HepG2 (cell line): Measurements from ENCODE around the gene NOTUM. TPM values are rescaled to one million over a fixed set of nuclear protein-coding genes. Genes with fewer than 3 reads are reported as not detected.

ENCODE experiments used
- AKAP8 ChIP-seq: sonication (generic); formaldehyde crosslinking; IDR thresholded peaks from 2 replicates; pipeline ENCODE4 v1.5.1; 2020; ENCODE audit warnings: mild to moderate bottlenecking, missing genetic modification reagents
- ATF3 ChIP-seq: sonication (generic); formaldehyde crosslinking; IDR thresholded peaks from 2 replicates; pipeline ENCODE4 v1.4.0; 2020; ENCODE audit warnings: missing genetic modification reagents
- BCL3 ChIP-seq: sonication (generic); formaldehyde crosslinking; IDR thresholded peaks from 2 replicates; pipeline ENCODE4 v1.5.1; 2020; ENCODE audit warnings: mild to moderate bottlenecking, missing genetic modification reagents, moderate library complexity
- ERF ChIP-seq: IDR thresholded peaks from 2 replicates; pipeline ENCODE4 v1.6.1; 2018; ENCODE audit warnings: missing biosample characterization, missing genetic modification reagents
- ESRRA ChIP-seq: sonication (generic); formaldehyde crosslinking; IDR thresholded peaks from 2 replicates; pipeline ENCODE4 v1.5.1; 2020; ENCODE audit warnings: mild to moderate bottlenecking, low read depth, missing genetic modification reagents
- ETV6 ChIP-seq: sonication (generic); formaldehyde crosslinking; conservative IDR thresholded peaks from 2 replicates; pipeline ENCODE4 v1.4.0; 2020; ENCODE audit warnings: missing genetic modification reagents
- GABPA ChIP-seq, 2 experiments: IDR thresholded peaks; 2 replicates each; pipeline ENCODE4 v1.6.1; 2011 to 2016; ENCODE audit warnings: low read depth in 2 of 2, low read length in 1 of 2, missing biosample characterization in 1 of 2, missing genetic modification characterization in 1 of 2
- GTF3A ChIP-seq: sonication (generic); formaldehyde crosslinking; conservative IDR thresholded peaks from 2 replicates; pipeline ENCODE4 v1.4.0; 2020; ENCODE audit warnings: mild to moderate bottlenecking, missing genetic modification reagents
- POLR2A ChIP-seq, 2 experiments: IDR thresholded peaks; 2 replicates each; pipeline ENCODE4 v1.6.1; 2011; ENCODE audit warnings: low read depth in 2 of 2, low read length in 2 of 2, mild to moderate bottlenecking in 1 of 2, moderate library complexity in 1 of 2; ENCODE audit not compliant: insufficient read depth in 1 of 2
- POLR2AphosphoS2 ChIP-seq: IDR thresholded peaks from 2 replicates; pipeline ENCODE4 v1.6.1; 2011; ENCODE audit warnings: low read depth, low read length, improper control_type of control experiment
- RAD21 ChIP-seq: fragments of 450-650 bp; formaldehyde crosslinking; IDR thresholded peaks from 2 replicates; pipeline ENCODE4 v1.5.0; 2020; ENCODE audit warnings: mild to moderate bottlenecking
- SETDB1 ChIP-seq: sonication (generic); formaldehyde crosslinking; IDR thresholded peaks from 2 replicates; pipeline ENCODE4 v1.5.1; 2020; ENCODE audit warnings: missing genetic modification reagents, mild to moderate bottlenecking, borderline replicate concordance
- SP1 ChIP-seq, 2 experiments: fragments of 450-650 bp in 1 of 2; sonication (generic) in 1 of 2; formaldehyde crosslinking in 1 of 2; IDR thresholded peaks; 2 replicates each; pipeline versions ENCODE4 v1.4.0 to v1.6.1; 2016 to 2020; ENCODE audit warnings: missing genetic modification reagents in 1 of 2
- TAF1 ChIP-seq: sonication (generic); formaldehyde crosslinking; IDR thresholded peaks from 2 replicates; pipeline ENCODE4 v1.4.0; 2020; ENCODE audit warnings: missing genetic modification reagents
- ZFY ChIP-seq: sonication (generic); formaldehyde crosslinking; IDR thresholded peaks from 2 replicates; pipeline ENCODE4 v1.4.0; 2020; ENCODE audit warnings: missing genetic modification reagents
- ZNF333 ChIP-seq: sonication (generic); formaldehyde crosslinking; IDR thresholded peaks from 2 replicates; pipeline ENCODE4 v1.4.0; 2020; ENCODE audit warnings: mild to moderate bottlenecking, missing genetic modification reagents, borderline replicate concordance
- ZNF607 ChIP-seq: sonication (generic); formaldehyde crosslinking; IDR thresholded peaks from 2 replicates; pipeline ENCODE4 v1.5.1; 2020; ENCODE audit warnings: missing genetic modification reagents, mild to moderate bottlenecking, borderline replicate concordance
- ZNF776 ChIP-seq: sonication (generic); formaldehyde crosslinking; IDR thresholded peaks from 2 replicates; pipeline ENCODE4 v1.4.0; 2020; ENCODE audit warnings: mild to moderate bottlenecking, missing genetic modification reagents
- ZSCAN21 ChIP-seq: sonication (generic); formaldehyde crosslinking; IDR thresholded peaks from 2 replicates; pipeline ENCODE4 v1.8.0; 2022; ENCODE audit warnings: mild to moderate bottlenecking, missing genetic modification reagents, moderate library complexity, borderline replicate concordance
- polyA plus RNA-seq, 8 experiments: library from polyadenylated mRNA; depleted of rRNA in 3 of 8; stranded (reverse) in 7 of 8; unstranded in 1 of 8; fragments of >200 nt; fragmentation: Illumina TruSeq in 4 of 8; extraction: Trizol in 4 of 8; gene quantifications; 2 replicates each; pipeline versions ENCODE4 v1.2.1 to v1.2.3, GENCODE V29; 2011 to 2016; ENCODE audit warnings: low read depth in 4 of 8, missing spikeins in 1 of 8, mixed read lengths in 1 of 8; ENCODE audit not compliant: insufficient read depth in 1 of 8
- total RNA-seq, 5 experiments: library from RNA; depleted of rRNA; stranded (reverse); fragments of >200 nt; fragmentation: Illumina TruSeq; extraction: Trizol; gene quantifications; 2 replicates each; pipeline ENCODE4 v1.2.3, GENCODE V29; 2016; ENCODE audit warnings: low read depth in 1 of 5
- TF ChIP-seq, protein P1 (sequence below): sonication (generic); formaldehyde crosslinking; IDR thresholded peaks from 2 replicates; pipeline ENCODE4 v1.8.1; 2022; ENCODE audit warnings: mild to moderate bottlenecking, missing genetic modification reagents
- TF ChIP-seq, protein P2 (sequence below): fragments of 450-650 bp; IDR thresholded peaks from 2 replicates; pipeline ENCODE4 v1.6.1; 2016
- TF ChIP-seq, protein P3 (sequence below): sonication (generic); formaldehyde crosslinking; IDR thresholded peaks from 2 replicates; pipeline ENCODE4 v1.5.0; 2020; ENCODE audit warnings: mild to moderate bottlenecking, missing genetic modification reagents

The NOTUM gene
- total and polyA plus RNA-seq, 2 of the 13 experiments (the other 11 are each of a cell fraction or from before 2014, with no cell fraction given), result 150 to 160 TPM

DNA sequence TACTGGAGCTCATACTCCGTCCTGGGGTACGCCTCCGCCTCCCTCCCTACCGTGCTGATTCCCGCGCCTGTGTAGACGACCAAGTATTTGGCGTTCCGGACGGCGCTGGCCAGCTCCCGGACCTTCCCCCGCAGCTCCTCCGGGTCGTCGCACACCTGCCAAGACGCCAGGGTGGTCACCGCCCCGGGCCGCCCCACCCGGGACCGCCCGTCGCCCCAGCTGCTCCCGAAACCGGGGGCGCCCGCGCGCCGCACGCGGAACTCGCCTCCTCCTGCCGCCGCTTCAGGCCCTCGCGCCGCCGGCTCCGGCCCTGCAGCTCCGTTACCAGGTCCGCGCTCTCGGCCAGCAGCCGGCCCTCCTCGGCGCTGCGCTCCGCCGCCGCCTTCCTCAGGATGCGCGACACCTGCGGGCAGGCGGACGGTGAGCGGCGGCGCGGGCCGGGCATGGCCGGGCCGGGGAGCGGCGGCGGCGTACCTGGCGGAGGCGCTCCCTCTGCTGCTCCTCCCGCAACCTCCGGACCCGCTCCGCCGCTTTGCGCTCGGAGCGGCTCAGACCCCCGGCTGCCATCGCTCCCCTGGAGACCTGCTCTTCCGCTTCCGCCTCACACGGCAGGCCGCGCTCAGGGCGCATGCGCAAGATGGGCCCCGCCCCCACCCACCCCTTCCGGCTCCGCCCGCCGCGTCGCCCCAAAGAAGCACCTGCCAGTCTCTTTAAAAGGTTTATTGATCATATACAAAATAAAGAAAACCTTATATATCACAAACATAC is 43.2 kb downstream of the NOTUM start, which contains the start of gene SIRT7 (continued):
- TF ChIP-seq ZNF776 (CRISPR knock-in tag) (peak; percentile 78), ETV6 (0 out of 2 replicates have a peak, but pooled peaks have one; percentile 39), ZNF333 (CRISPR knock-in tag) (no peak), GTF3A (CRISPR knock-in tag) (0 out of 2 replicates have a peak, but pooled peaks have one; percentile 23), ESRRA (CRISPR knock-in tag) (no peak), ZFY (peak; percentile 65), TAF1 (CRISPR knock-in tag) (peak; percentile 68; the same call in 1 of the 2 replicates), ZSCAN21 (peak; percentile 92), SP1 (IDR thresholded peaks at IDR 0.05) (no peak), SP1 (CRISPR knock-in tag; IDR thresholded peaks at IDR 0.05) (peak; percentile 78), POLR2AphosphoS2 (no peak), GABPA (IDR thresholded peaks at IDR 0.05; ENCODE audit: low read depth, low read length) (peak; percentile 79), GABPA (CRISPR knock-in tag; IDR thresholded peaks at IDR 0.05; ENCODE audit: low read depth) (peak; percentile 88), BCL3 (CRISPR knock-in tag) (0 out of 2 replicates have a peak, but pooled peaks have one; percentile 3), ZNF607 (CRISPR knock-in tag) (no peak; the same call in 1 of the 2 replicates), POLR2A (IDR thresholded peaks at IDR 0.05; ENCODE audit: insufficient read depth in 1 of 2, low read depth in 2 of 2, low read length in 2 of 2) (peak; percentile 50 to 80; a peak in 3 of 4 replicates), AKAP8 (CRISPR knock-in tag) (peak; percentile 99), ERF (peak; percentile 31; the same call in 1 of the 2 replicates), ATF3 (no peak), SETDB1 (no peak), RAD21 (CRISPR knock-in tag) (peak; percentile 66)
- TF ChIP-seq, protein P1, sequence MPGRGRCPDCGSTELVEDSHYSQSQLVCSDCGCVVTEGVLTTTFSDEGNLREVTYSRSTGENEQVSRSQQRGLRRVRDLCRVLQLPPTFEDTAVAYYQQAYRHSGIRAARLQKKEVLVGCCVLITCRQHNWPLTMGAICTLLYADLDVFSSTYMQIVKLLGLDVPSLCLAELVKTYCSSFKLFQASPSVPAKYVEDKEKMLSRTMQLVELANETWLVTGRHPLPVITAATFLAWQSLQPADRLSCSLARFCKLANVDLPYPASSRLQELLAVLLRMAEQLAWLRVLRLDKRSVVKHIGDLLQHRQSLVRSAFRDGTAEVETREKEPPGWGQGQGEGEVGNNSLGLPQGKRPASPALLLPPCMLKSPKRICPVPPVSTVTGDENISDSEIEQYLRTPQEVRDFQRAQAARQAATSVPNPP (CRISPR knock-in tag), result no peak
- TF ChIP-seq, protein P2, sequence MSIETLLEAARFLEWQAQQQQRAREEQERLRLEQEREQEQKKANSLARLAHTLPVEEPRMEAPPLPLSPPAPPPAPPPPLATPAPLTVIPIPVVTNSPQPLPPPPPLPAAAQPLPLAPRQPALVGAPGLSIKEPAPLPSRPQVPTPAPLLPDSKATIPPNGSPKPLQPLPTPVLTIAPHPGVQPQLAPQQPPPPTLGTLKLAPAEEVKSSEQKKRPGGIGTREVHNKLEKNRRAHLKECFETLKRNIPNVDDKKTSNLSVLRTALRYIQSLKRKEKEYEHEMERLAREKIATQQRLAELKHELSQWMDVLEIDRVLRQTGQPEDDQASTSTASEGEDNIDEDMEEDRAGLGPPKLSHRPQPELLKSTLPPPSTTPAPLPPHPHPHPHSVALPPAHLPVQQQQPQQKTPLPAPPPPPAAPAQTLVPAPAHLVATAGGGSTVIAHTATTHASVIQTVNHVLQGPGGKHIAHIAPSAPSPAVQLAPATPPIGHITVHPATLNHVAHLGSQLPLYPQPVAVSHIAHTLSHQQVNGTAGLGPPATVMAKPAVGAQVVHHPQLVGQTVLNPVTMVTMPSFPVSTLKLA, result no peak
- TF ChIP-seq, protein P3, sequence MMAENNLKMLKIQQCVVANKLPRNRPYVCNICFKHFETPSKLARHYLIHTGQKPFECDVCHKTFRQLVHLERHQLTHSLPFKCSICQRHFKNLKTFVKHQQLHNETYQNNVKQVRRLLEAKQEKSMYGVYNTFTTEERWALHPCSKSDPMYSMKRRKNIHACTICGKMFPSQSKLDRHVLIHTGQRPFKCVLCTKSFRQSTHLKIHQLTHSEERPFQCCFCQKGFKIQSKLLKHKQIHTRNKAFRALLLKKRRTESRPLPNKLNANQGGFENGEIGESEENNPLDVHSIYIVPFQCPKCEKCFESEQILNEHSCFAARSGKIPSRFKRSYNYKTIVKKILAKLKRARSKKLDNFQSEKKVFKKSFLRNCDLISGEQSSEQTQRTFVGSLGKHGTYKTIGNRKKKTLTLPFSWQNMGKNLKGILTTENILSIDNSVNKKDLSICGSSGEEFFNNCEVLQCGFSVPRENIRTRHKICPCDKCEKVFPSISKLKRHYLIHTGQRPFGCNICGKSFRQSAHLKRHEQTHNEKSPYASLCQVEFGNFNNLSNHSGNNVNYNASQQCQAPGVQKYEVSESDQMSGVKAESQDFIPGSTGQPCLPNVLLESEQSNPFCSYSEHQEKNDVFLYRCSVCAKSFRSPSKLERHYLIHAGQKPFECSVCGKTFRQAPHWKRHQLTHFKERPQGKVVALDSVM (CRISPR knock-in tag), result no peak
